HG03064 (cell line): ENCODE measurements around the gene RGS9.
"Not testable (repeated sequence)": the region's sequence is repeated elsewhere in the genome, so short reads cannot be mapped to it uniquely, and the experiment has no call there.

Experiments
- ATAC-seq: cut with Tn5 transposase; IDR thresholded peaks from one replicate; pipeline ENCODE4 v1.9.1; 2021; ENCODE audit warnings: low read depth; ENCODE audit not compliant: unreplicated experiment

Gene RGS9

GRCh38 chr17:65201331-65201730 is 64.2 kb downstream of the RGS9 start:
- ATAC-seq = no peak

GRCh38 chr17:65202844-65203571 is 65.8 kb downstream of the RGS9 start:
- no peak for ATAC-seq

- no peak for ATAC-seq
Observed at GRCh38 chr17:65204001-65204400, 66.8 kb downstream of the RGS9 start.

GRCh38 chr17:65205655-65206054 is 68.5 kb downstream of the RGS9 start:
- no peak for ATAC-seq

- not testable (repeated sequence) for ATAC-seq
Observed at GRCh38 chr17:65207448-65207847, 70.3 kb downstream of the RGS9 start.

GRCh38 chr17:65208717-65209116 is 71.5 kb downstream of the RGS9 start:
- no peak for ATAC-seq

- ATAC-seq = no peak
Observed at GRCh38 chr17:65218261-65218660, 81.1 kb downstream of the RGS9 start.

GRCh38 chr17:65219124-65219523 is 82.0 kb downstream of the RGS9 start:
- ATAC-seq = no peak

- no peak for ATAC-seq
Observed at GRCh38 chr17:65219707-65220106, 82.5 kb downstream of the RGS9 start.

- no peak for ATAC-seq
Observed at GRCh38 chr17:65220732-65221131, 83.6 kb downstream of the RGS9 start.

GRCh38 chr17:65222214-65222738 is 85.1 kb downstream of the RGS9 start:
- no peak for ATAC-seq

- no peak for ATAC-seq
Observed at GRCh38 chr17:65225061-65225460, 87.9 kb downstream of the RGS9 start.

- ATAC-seq = no peak
Observed at GRCh38 chr17:65226227-65226626, 89.1 kb downstream of the RGS9 start.

GRCh38 chr17:65227637-65228036 is 90.5 kb downstream of the RGS9 start:
- no peak for ATAC-seq

GRCh38 chr17:65228287-65228686 is 91.1 kb downstream of the RGS9 start:
- ATAC-seq = no peak

- ATAC-seq = no peak
Observed at GRCh38 chr17:65228734-65229620, 91.8 kb downstream of the RGS9 start.

- no peak for ATAC-seq
Observed at GRCh38 chr17:65229621-65229995, 92.4 kb downstream of the RGS9 start.

- ATAC-seq = no peak
Observed at GRCh38 chr17:65230040-65230439, 92.9 kb downstream of the RGS9 start.

GRCh38 chr17:65231086-65231485 is 93.9 kb downstream of the RGS9 start:
- ATAC-seq = no peak

- no peak for ATAC-seq
Observed at GRCh38 chr17:65231662-65232335, 94.6 kb downstream of the RGS9 start.

- ATAC-seq = no peak
Observed at GRCh38 chr17:65235284-65235683, 98.1 kb downstream of the RGS9 start.
